ELF-1 (cell line): ENCODE data around the gene SRC.

ENCODE experiments used
- DNase-seq: peaks from one replicate; pipeline ENCODE4 v3.0.0-alpha.2; 2016; ENCODE audit warnings: low read depth, low spot score

Gene SRC

GRCh38 chr20:37423545-37423944, 77.6 kb downstream of the SRC start:
- DNase-seq: no peak

- no peak for DNase-seq
These were observed 78.3 kb downstream of the SRC start for GRCh38 chr20:37424062-37424851.

GRCh38 chr20:37425103-37425625, 79.2 kb downstream of the SRC start:
- DNase-seq: no peak

- DNase-seq: no peak
These were observed 80.2 kb downstream of the SRC start for GRCh38 chr20:37426106-37426505.

- no peak for DNase-seq
These were observed 81.0 kb downstream of the SRC start for GRCh38 chr20:37426978-37427377.

- DNase-seq: no peak
These were observed 84.1 kb downstream of the SRC start for GRCh38 chr20:37430044-37430443.

GRCh38 chr20:37430778-37431460, 85.0 kb downstream of the SRC start:
- no peak for DNase-seq

- DNase-seq: no peak
These were observed 85.8 kb downstream of the SRC start for GRCh38 chr20:37431786-37432185.

- DNase-seq: no peak
These were observed 86.7 kb downstream of the SRC start for GRCh38 chr20:37432606-37433005.

GRCh38 chr20:37435607-37436006, 89.7 kb downstream of the SRC start:
- DNase-seq: no peak

GRCh38 chr20:37436527-37437186, 90.7 kb downstream of the SRC start:
- no peak for DNase-seq

- DNase-seq: no peak
These were observed 91.7 kb downstream of the SRC start for GRCh38 chr20:37437676-37438075.

GRCh38 chr20:37438464-37439222, 92.7 kb downstream of the SRC start:
- DNase-seq: no peak

GRCh38 chr20:37439223-37439933, 93.4 kb downstream of the SRC start:
- DNase-seq: no peak

- DNase-seq: no peak
These were observed 95.1 kb downstream of the SRC start for GRCh38 chr20:37441023-37441422.

- no peak for DNase-seq
These were observed 96.6 kb downstream of the SRC start for GRCh38 chr20:37442547-37442946.

- no peak for DNase-seq
These were observed 97.0 kb downstream of the SRC start for GRCh38 chr20:37442986-37443385.

- no peak for DNase-seq
These were observed 97.7 kb downstream of the SRC start for GRCh38 chr20:37443596-37443995.

GRCh38 chr20:37445041-37445440, 99.1 kb downstream of the SRC start:
- DNase-seq: no peak

GRCh38 chr20:37446286-37447032, 100.5 kb downstream of the SRC start:
- DNase-seq: no peak
